GM19043 (cell line): ENCODE data around the gene HSPA1A.

Experiments used
- ATAC-seq: cut with Tn5 transposase; IDR thresholded peaks from one replicate; pipeline ENCODE4 v1.9.1; 2021; ENCODE audit warnings: low read depth; ENCODE audit not compliant: unreplicated experiment

HSPA1A gene

DNA sequence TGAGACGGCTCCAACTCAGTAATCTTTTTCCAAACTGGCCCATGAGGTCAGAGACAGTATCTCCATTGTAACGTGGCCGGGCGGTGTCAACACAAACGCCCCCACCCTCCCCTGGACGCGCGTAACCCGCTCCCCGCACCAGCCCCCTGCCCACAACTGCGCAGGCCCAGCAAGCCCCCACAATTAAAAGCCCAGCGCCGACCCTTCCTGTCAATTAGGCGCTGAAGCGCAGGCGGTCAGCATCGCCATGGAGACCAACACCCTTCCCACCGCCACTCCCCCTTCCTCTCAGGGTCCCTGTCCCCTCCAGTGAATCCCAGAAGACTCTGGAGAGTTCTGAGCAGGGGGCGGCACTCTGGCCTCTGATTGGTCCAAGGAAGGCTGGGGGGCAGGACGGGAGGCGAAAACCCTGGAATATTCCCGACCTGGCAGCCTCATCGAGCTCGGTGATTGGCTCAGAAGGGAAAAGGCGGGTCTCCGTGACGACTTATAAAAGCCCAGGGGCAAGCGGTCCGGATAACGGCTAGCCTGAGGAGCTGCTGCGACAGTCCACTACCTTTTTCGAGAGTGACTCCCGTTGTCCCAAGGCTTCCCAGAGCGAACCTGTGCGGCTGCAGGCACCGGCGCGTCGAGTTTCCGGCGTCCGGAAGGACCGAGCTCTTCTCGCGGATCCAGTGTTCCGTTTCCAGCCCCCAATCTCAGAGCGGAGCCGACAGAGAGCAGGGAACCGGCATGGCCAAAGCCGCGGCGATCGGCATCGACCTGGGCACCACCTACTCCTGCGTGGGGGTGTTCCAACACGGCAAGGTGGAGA, at the start of gene HSPA1A, which contains the start of gene HSPA1L:
Gene HSPA1A, plus strand, starts transcription at position 519 of the 814 bp plus-strand sequence. Its CDS starts 214 bp downstream, at position 733.
Gene HSPA1L, minus strand, starts transcription at position 259 of the 814 bp plus-strand sequence. CDS start 3,311 bp downstream, outside the sequence.
- no peak for ATAC-seq

DNA sequence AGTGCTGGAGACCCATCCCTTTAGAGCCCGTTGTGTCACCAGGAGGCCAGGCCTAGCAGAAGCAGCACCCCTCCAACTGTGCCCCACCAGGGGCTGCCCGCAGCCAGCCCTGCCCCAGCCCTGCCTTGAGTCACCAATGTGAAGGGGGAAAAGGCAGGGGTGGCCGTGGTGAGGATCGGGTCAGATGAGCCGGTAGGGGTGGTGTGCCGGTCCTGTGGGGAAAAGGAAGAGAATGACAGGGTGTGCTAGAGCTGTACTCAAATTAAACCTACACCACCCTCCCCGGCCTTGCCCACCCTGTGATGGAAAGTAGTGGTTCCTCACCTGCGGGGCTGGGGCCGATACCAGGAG, 49.8 kb upstream of the HSPA1A start:
- no peak for ATAC-seq

DNA sequence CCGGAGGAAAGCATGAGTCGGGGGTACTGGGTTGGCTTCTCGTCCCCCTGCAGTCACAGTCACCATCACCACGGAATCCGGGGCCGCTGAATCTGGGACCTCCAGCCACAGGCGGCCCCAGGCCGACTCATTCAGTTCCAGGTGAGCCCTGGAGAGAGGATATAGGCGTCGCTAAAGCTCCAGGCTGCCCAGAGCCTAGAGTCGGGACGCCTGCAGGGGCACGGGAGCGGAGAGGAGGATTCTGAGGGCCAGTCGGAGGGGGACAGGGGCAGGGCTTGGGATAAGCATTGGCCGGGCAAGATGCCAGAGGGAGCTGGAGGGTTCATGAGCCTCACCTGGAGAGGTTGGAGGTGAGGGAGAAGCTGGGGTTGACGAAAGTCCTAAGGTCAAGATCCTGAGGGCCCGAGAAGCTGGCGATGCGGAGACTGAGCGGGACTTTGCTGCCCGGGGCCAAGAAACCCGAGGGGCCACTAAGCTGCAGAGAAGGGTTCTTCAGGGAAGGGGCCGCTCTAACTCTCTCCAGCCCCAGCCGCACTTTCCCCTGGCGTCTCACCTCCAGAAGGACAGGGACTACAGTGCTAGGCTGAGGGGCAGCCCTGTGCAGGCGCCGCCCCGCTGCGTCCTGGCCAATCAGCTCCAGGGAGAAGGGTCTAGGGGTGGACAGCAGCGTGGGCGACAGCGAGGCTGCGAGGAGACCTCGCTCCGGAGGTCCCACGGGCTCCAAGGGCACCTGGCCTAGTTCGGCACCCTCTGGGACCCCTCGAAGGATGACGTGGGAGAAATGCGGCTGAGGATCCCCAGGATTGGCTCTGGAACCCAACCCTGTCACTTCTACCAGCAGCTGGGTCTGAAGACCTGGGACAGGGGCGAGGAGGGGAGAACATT, 49.2 kb upstream of the HSPA1A start:
- ATAC-seq: no peak

DNA sequence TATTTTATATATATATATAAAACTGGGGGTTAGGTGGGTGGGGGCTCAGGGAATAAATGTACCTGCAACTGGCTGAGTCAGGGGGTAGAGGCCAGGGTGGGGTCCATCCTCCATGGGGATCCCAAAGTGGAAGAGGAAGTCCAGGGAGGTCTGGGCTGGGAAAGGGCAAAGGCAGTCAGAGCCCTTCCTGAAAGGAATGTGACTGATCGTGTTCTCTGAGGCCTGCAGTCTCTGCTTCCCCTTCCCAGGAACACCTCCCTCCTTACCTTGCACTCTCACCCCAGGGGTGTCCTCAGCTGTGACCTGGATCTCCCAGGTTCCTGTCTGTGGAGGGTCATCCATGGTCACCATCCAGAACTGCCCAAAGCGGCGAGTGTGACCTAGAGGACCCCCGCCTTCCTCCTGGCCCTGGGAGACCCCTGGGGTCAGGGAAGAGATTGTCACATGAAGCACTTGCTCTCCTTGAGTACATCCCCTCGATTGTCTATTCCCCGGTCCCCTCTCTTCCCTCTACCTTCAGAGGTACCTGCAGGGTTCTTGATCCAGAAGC, 48.2 kb upstream of the HSPA1A start:
- no peak for ATAC-seq

DNA sequence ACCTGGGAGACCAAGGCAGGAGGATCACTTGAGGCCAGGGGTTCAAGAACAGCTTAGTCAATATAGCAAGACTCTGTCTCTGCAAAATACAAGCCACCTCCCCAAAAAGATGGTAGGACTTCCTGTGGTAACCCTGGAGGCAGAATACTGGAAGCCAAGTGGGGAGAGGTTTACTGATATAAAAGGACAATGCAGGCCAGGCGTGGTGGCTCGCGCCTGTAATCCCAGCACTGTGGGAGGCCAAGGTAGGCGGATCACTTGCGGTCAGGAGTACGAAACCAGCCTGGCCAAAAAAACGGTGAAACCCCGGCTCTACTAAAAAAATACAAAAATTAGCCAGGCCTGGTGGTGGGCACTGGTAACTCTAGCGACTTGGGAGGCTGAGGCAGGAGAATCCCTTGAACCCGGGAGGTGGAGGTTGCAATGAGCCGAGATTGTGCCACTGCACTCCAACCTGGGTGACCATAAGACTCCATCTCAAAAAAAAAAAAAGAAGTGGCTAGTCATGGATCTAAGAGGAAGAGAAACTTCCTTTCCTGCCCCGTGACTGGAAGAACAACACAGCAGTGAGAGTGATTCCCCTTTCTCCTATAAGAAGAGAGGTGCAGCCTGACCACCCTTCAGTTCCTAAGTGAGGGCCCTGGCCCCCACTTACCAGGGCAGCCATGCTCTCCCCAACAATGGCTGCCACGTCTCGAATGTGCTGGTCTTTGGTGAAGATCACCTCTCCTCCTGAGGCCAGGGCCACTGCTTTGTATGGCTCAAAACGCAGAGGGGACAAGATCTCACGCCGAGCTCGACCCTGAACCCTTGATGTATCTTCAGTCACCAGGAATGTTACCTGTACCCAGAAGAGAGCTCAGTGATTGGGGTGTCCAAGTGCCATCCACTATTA, 46.7 kb upstream of the HSPA1A start:
- ATAC-seq: no peak

- ATAC-seq: no peak
Measured at GRCh38 chr6:31769684-31770371, 45.5 kb upstream of the HSPA1A start.

DNA sequence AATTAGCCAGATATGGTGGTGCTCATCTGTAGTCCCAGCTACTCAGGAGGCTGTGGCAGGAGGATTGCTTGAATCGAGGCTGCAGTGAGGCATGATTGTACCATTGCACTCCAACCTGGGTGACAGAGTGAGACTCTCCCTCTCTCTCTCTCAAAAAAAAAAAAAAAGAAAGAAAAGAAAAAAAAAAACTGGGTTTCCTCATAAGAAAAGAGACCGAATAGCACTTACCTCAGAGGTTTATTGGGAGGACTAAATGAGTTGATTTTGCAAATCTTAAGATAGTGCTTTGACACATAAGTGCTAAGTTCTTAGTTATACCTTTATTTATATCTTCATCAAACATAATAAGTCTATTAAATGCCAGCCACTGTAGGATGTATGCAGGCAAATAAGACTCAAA, 44.5 kb upstream of the HSPA1A start:
- ATAC-seq: no peak

DNA sequence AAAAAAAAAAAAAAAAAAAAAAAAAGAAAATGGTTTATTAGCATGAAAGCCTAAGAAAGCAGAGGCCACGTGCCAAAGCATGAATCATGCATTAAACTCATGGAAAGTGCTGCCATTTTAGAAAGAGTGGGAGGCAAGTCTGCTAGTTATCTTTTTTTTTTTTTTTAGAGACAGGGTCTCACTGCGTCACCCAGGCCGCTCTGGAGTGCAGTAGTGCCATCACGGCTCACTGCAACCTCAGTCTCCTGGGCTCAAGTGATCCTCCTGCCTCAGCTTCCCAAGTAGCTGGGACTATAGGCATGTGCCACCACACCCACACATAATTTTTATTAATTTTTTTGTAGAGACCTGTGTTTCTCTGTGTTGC, 43.4 kb upstream of the HSPA1A start:
- no peak for ATAC-seq

GRCh38 chr6:31775184-31775583, 40.2 kb upstream of the HSPA1A start:
- no peak for ATAC-seq

- no peak for ATAC-seq
Measured at GRCh38 chr6:31775633-31776484, 39.5 kb upstream of the HSPA1A start.

DNA sequence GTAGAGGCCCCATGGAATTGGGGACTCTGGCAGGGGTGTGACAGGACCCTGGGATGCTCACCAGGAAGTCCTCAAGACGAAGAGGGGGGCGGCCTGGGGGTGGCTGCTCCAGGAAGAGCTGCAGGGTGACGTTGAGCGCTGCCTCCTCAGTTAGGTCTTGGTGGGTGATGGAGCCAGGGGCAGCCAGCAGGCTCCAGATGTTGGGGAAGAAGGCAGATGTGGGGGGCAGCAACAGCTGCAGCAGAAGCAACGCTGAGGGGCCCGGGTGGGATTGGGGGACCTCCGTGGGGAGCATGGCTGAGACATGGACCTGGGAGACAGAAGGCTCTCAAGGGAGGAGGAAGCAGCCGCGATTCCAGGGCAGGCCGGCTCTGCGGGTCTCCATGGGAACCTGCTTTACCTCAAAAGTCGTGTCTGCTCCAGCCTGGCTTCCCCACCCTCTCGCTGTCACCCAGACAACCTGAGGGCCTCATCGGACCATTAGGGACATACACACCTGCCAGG, 38.8 kb upstream of the HSPA1A start:
- ATAC-seq: no peak

DNA sequence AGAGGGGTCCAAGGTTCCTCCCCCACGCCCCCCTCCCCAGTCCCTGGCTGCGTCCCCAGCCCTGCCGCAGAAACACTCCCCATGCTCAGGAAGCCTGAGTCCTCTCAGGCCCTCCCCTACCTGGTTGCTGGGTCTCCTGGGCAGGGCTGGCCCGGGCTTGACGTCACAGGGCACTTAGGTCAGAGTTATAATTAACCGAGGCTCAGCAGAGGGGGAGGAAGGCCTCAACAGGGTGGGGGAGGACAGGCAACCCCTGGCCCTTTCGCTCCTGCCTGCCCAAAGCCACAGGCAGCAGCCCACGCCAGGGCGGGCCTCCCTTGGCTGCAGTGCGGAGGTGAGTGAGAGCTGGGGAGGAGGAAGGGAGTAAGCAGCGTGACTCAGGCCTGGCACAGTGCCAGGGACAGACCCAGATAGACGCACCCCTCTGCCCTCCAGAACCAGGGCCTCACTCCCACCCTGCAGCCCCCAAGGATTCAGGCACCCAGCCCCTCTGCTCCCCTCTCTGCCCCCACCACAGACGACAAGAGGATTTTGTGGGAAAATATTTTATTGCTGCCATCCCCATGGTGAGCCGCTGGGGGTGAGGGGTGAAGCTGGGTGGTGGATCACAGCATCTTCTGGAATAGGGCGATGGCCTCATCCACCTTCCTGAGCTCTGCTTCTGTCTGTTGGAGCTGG, 38.2 kb upstream of the HSPA1A start, which contains the start of gene VWA7:
Gene VWA7, minus strand, starts transcription at position 340 of the 678 bp plus-strand sequence. CDS start 549 bp downstream, outside the sequence.
- peak; percentile 75 for ATAC-seq

GRCh38 chr6:31777667-31778050, 37.7 kb upstream of the HSPA1A start:
- no peak for ATAC-seq

DNA sequence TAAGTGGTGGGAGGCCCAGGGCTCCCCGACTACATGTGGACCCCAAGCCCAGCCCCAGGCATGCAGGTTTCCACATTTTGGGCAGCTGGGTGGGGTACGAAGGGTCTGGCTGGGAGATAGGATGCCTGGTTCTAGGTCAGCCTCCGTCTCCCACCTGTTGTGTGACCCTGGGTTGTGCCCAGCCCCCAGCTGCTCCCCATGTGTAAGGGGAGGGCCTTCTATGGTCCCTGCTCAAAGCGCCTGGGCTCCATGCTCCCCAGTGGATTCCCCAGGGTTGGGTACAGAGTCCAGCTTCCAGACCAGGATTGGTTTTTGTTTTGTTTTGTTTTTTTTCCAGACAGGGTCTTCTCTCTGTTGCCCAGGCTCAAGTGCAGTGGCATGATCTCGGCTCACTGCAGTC, 37.1 kb upstream of the HSPA1A start:
- ATAC-seq: no peak

- ATAC-seq: no peak
Measured at GRCh38 chr6:31778999-31779885, 36.1 kb upstream of the HSPA1A start.

- no peak for ATAC-seq
Measured at GRCh38 chr6:31779908-31780307, 35.4 kb upstream of the HSPA1A start.
